Stimulated activated CD8-positive, alpha-beta memory T cell treated with anti-CD3 and anti-CD28 coated beads, Interleukin-4, amount 100 ng/mL, for 1 hour (primary cell): ENCODE measurements around the gene INTS1.

Experiments used
- DNase-seq, 2 donors: peaks; one replicate each; pipeline ENCODE4 v3.0.0-alpha.2; 2020; ENCODE audit warnings: low read depth in 2 of 2, low spot score in 1 of 2

INTS1 gene, protein sequence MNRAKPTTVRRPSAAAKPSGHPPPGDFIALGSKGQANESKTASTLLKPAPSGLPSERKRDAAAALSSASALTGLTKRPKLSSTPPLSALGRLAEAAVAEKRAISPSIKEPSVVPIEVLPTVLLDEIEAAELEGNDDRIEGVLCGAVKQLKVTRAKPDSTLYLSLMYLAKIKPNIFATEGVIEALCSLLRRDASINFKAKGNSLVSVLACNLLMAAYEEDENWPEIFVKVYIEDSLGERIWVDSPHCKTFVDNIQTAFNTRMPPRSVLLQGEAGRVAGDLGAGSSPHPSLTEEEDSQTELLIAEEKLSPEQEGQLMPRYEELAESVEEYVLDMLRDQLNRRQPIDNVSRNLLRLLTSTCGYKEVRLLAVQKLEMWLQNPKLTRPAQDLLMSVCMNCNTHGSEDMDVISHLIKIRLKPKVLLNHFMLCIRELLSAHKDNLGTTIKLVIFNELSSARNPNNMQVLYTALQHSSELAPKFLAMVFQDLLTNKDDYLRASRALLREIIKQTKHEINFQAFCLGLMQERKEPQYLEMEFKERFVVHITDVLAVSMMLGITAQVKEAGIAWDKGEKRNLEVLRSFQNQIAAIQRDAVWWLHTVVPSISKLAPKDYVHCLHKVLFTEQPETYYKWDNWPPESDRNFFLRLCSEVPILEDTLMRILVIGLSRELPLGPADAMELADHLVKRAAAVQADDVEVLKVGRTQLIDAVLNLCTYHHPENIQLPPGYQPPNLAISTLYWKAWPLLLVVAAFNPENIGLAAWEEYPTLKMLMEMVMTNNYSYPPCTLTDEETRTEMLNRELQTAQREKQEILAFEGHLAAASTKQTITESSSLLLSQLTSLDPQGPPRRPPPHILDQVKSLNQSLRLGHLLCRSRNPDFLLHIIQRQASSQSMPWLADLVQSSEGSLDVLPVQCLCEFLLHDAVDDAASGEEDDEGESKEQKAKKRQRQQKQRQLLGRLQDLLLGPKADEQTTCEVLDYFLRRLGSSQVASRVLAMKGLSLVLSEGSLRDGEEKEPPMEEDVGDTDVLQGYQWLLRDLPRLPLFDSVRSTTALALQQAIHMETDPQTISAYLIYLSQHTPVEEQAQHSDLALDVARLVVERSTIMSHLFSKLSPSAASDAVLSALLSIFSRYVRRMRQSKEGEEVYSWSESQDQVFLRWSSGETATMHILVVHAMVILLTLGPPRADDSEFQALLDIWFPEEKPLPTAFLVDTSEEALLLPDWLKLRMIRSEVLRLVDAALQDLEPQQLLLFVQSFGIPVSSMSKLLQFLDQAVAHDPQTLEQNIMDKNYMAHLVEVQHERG (N-terminal part only)

DNA sequence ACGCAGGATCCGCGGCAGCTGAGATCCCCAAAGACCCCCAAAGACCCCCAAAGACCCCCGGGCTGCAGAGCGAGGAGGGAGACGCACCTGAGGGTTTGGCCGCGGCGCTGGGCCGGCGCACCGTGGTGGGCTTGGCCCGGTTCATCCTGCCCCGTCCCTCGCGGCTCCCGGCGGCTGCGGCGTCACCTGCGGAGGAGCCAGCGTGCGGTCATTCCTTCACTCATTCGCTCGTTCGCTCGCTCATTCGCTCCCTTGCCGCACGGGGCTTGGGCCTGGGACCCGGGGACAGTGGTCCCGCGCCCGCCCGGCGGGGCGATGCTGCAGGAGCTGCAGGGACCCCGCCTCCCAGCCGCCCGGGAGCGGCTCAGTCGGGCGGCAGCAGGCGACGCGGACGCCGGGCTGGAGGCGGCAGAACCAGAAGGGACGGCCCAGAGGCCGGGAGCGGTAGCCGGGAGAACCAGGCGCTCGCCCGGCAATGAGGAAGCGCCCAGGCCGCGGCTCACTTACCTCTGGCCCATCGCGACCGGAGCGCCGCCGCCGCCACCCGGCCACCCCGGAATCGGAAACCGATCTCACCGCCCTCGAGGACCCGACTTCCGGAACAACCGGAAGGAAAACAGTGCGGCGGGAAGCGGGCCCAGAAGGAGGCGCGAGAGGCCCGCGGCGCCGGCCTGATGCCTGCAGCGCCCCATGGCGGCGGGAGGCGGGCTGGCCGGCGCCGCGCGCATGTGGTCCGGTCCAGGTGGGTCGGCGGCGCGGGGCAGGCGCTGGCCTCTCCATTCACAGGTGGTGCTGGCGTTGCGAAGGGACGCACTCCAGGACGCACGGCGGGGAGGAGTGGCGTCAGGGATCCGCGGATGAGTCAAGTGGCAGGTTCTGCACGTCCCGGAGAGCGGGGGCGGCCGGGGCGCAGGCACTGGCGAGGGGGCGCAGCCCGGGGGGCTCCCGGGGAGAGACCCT, at the start of gene INTS1:
Gene INTS1 (minus strand): TSS at position 574 of the 960 bp plus-strand sequence. CDS start 429 bp downstream, at position 145.
- DNase-seq = peak; percentile 70 to 74

DNA sequence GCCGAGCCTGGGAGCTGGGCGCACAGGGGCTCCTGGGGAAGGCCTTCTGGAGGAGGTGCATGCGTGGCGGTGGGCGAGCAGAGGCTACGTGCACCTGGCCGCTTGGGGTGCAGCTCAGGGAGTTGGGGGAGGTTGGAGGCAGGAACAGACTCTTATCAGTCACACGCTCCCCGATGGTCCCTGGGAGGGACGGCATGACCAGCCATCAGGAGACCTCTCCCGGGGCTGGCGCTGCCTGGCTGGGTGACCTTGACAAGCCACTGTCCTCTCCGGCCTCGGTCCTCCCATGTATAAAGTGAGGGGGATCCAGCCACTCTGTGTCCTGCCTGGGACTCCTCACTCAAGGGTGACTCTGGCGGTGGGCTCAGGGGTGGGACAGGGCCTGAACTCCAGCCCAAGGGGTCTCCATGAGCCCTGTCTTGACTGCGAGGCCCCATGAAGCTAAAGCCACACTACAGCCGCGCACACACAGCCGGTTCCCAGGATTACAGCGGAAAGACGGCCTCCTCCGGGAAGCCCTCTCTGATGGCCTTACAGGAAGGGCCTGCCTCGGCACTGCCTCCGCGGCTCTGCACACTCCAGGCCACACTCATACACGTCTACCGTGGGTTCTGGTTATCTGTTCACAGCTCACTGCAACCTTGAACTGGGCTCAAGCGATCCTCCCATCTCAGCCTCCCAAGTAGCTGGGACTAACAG, 49.5 kb upstream of the INTS1 start:
- no peak for DNase-seq

DNA sequence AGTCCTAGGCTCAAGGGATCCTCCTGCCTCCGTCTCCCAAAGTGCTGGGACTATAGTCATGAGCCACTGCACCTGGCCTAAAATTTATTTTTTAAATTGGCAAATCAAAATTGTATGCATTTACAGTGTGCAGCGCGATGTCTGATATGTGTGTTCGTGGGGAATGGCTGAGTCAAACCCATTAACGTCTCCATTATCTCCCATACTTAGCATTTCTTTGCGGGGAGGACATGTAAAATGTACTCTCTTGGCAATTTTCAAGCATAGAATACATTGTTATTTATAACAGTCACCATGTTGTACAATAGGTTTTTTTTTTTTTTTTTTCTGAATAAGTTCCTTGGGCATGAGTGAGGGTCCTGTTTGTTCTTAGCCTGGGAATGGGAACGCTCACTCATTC, 48.0 kb upstream of the INTS1 start:
- no peak for DNase-seq

DNA sequence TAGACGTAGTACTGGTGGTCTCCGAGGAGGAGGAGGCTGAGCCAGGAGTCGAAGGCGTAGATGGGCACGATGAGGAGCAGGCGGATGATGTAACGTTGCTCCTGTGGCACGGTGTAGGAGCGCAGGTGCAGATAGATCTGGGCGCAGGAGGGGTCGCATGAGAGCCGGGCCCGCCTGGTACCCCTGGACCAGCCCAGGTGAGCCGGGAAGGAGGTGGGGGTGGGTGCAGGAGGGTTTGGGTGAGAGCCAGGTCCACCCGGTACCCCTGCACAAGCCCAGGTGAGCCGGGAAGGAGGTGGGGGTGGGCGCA, 46.6 kb upstream of the INTS1 start:
- DNase-seq = no peak

DNA sequence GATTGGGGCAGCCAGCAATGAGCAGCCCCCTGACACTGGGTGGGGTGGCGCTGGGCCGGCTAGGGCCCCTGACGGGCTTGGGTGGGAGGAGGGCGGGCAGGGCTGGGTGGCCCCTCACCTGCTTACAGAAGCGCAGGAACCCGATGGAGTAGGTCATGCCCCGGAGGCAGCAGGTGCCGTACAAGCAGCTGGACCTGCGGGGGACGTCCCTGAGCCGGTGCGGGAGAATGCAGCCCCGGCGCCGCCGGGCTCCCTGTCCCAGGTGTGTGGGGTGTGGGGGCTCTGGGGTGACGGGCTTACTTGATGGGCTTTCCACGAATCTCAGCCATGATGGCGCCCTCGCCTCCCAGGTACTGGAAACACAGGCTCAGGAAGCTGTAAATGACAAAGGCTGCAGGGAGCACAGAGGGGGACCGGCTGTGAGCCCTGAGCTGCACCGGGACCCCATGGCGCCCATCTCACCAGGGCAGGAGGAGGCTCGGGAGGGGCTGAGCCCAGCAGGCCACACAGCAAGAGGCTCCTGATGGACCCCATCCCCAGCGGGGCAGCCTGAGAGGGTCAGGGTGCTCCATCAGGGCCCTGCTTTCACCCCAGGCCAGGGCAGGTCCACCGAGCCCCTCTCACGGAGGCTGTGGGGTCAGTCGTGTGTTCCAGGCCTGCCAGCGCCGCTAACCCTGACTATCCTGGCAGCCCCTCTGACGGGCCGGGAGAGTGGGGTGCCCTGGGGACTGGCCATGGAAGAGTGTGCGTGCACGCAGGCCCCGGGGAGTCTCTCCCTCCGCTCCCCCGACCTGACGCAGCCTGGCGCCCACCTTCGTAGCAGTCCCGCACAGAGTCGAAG, 46.0 kb upstream of the INTS1 start:
- no peak for DNase-seq

DNA sequence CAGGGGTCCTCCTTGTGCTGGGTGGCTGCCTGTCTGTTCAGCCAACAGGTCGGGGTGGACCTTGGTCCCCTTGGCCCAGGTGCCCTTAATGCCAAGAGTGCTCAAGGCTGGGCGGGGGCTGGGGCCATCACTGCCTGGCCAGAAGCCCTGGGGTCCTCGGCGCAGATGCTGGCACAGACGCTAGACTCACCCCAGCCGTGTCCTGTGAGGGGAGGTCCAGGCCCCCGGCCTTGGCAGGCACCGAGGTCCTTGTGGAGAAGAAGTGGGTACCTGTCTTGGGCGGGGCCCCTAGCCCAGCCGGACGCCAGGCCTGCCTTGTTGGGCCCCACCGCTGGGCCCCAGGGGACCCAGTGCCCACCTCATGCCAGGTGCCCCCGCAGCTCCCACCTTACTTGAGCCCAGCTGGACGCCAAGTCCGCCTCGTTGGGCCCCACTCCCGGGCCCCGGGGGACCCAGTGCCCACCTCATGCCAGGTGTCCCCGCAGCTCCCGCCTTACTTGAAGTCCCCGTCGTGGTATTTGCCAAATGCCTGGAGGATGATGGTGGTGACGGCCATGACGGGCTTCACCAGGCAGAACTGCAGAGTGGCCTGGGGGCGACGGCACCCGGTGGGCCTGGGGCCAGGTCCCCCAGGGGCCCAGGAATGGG, 45.3 kb upstream of the INTS1 start:
- DNase-seq = no peak

DNA sequence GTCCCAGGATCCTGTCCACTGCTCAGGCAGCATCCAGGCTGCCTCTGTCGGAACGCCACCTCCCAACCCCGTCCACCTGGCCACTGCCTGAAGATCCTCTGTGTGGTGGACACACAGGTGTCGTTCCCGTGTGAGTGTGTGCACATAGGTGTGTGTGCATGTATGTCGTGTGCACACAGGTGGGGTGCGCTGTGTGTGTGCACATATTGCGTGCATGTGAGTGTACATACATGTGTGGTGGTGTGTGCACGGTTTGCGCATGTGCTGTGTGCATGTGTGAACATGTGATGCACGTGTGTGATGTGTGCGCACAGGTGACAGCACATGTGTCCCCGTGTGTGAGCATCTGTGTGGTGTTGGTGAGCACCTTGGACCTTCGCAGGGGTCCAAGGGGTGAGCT, 44.8 kb upstream of the INTS1 start:
- DNase-seq = no peak

DNA sequence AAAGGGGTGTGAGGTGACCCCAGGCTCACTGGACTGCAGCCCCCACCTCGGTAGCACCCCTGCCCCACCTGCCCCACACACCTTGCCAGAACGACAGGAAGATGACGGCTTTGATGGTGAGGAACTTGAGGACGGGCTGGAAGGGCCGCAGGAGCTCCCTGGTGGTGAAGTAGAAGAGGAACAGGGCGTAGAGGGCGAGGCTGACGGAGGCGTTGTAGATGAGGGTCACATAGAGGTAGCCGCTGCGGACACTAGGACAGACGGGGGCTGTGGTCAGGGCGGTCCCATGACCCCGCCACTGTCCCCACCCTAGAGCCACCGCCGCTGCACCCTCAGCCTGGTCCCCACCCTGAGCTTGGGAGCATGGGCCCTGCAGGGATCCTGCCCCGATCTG, 44.2 kb upstream of the INTS1 start:
- no peak for DNase-seq

DNA sequence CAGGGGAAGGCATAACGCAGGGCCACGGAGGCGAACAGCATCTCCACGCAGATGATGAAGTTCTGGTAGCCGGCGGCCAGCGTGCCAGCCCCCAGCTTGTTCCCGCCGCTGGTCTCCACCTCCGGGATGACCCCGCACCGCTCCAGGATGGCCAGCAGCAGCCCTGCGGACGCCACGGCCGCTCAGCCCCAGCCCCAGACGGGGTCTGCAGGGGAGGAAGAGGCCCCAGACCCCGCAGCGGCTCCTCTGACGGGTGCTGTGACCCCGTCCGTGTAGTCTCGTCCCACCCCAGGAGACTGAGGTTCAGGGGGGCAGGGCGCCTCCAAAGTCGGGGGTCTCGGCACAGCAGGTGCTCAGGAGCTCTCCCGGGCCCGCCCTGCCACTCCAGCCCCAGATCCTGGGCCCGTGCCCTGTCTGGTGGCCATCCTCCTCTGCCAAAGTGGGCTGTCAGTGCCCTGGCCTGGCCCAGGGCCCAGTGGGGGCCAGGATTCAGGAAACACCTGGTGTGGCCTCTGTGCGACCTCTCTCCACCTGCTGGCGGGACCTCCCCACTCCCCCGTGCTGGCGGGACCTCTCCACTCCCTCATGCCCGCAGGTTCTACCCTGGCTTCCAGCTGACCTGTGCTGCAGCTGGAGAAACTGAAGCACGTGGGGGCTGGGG, 43.7 kb upstream of the INTS1 start:
- DNase-seq = no peak

DNA sequence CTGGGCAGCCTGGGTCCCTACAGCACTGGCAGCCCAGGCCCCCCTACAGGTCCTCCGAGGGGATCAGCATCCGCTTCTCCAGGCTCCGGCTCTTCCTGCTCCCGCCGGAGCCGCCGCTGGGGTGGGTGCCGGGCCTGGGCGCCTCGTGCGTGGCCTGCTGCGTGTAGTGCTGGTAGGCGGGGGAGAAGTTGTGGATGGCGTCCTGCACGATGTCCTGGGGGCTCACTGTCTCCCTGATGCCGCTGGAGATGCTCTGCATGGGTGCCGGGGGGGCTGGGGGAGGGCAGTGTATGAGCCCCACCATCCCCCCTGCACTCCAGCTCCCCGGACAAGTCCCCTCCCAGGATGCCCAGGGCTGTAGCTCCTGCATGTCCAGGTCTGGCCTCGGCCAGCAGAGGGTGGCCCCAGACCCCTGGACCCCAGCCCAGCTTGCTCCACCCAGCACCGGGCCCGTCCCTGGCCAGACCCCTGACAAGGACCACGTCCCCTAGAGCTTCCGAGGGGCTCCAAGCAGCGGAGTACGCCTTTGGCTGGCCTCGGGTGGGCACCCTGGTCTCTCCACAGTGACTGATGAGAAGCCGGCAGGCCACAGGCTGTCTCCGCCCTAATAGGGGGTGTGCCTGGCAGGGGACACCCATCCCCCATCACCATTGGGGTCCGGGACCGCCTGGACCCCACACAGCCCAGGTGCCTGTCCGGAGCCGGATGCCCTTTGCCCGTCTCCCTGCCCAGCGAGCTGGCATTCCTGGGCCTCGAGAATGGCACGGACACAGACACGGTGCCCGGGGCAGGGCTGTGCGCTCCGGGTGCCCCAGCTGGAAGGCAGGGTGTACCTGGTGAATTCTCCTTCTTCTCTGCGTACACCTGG, 43.0 kb upstream of the INTS1 start:
- no peak for DNase-seq

DNA sequence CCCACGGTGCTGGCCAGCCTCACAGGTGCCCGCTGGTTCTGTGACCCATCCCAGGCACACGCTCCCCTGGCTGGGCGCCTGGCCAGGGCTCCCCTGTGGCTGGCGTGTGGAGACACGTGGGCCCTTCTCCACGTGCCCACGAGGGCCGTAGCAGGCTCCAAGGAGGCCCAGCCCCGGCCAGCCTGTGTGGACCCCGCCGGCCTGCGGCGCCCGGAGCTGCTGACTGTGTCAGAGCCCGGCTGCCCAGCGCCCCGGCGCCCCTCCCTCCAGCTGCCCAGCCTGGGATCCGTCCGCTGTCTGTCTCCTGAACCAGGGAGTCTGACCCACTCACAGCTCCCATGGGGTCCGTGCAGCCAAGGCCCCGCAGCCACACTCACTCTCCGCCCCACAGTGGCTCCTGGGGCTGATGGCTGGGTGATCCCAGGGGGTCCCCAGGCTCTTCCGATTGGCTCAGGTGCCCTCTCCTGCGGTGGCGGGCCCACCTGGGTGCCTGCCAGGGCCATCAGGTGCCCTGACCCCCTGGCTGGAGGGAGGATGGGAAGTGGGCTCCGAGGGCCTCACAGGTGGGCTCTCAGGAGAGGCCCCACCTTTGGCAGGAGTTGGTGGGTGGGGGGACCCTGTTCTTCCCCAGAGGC, 42.2 kb upstream of the INTS1 start:
- DNase-seq = no peak

DNA sequence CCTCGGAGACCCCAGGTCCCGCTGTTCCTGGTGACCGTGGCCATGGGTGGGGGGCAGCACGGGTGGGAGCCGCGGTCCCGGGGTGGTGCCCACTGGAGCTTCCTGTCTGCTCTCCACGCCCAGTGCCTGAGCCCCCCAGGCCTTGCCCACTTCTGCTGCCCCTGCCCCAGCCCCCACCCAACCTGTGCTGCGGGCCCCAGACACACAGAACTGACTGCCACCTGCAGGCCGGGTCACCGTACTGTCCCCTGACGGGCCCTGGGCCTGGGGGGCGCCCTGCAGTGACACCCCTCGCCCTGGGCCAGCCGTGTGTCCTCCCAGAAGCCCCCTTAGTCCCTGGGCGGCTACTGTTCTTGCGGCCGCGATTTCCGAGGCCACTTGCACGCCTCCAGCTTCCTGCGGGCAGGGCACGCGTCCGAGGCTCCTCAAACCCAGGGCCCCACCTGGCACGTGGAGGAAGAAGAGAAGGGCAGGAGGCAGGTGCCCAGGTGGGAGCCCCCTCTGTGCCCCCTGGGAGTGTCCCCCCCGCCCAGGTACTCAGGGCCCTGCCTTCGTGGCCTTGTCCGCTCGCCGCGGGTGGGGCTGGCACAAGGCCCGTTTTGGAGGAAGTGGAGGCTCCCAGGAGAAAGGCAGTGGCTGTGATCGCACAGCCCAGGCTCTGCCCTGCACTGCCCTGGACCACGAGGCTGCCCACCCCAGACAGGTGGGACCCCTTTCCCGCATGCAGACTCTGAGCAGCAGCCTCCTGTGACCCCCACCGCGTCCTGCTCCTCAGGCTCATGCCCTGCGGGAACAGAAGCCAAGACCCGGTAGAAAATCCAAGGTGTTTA, 41.4 kb upstream of the INTS1 start:
- no peak for DNase-seq

DNA sequence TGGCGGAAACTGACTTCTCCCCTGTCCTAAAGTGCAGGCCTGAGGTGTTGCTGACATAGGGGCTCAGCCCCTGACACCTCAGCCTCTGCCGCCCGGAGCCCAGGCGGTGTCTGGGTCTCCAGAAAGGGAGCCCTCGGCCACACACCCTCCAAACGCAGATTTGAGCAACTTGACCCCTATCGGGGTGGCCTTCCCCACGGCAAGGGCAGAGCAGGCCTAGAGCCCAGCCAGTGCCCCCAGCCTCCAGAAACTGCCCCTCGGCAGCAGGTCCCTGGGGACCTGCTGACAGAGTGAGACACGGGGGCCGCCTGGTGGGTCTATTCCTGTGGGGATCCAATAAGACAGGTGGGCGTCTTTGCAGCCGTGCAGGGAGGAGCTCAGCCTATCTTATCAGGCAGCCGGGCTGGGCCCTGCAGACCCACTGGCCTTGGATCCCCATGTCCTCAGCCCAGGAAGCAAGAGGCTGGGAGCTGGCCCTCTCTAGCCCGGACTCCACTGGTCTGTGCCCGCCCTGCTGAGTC, 40.8 kb upstream of the INTS1 start:
- no peak for DNase-seq

DNA sequence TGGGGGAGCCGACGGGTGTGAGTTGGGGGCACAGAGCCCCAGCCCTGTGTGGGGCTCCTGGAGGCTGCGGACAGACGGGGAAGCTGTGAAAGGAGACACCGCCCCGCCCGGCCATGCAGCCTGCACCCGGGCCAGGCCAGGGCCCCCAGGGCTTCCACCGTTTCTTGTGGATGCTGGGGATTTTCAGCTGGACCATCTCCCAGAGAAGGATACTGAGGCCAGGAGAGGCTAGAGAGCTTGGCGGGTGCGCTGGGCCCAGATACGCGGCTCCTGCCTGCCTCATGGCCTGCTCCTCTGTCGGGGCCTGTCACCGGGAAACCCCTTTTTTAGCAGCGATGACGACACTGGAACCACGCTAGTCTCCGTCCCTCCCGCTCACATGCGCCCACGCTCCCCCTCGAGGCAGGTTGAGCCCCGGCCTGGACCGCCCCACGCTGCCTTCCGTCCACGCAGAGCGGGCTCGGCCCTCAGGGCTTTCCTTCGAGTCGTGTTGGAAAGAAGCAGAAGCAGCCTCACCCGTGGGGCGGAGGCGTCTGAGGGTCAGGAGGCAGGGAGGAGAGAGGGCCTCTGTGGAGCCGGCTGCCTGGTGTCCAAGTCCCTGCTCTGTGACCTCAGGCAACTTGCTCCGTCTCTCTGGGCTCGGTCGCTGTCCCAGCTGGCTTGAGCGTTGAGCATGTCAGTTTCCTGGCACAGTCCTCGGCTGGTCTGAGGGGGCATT, 40.1 kb upstream of the INTS1 start:
- no peak for DNase-seq

DNA sequence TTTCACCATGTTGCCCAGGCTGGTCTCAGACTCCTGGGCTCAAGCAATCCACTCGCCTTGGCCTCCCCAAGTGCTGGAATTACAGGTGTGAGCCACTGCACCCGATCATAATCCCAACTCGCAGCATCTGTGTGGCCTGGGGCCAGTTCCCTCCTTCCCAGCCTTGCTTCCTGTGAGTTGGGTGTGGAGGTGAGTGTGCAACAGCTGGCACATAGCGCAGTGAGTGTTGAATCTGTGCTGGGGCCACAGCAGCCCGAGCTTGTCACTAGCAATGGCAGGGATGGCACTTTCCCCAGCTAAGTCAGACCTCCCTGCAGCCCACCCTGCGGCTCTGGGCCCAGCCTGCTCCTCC, 39.6 kb upstream of the INTS1 start:
- no peak for DNase-seq
